ENCODE measurements around the gene KRTAP12-1. TPM values are rescaled to one million over a fixed set of nuclear protein-coding genes. Genes with fewer than 3 reads are reported as not detected.

KRTAP12-1 gene, protein sequence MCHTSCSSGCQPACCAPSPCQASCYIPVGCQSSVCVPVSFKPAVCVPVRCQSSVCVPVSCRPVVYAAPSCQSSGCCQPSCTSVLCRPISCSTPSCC
- total RNA-seq, result not detected in 2 replicates

DNA sequence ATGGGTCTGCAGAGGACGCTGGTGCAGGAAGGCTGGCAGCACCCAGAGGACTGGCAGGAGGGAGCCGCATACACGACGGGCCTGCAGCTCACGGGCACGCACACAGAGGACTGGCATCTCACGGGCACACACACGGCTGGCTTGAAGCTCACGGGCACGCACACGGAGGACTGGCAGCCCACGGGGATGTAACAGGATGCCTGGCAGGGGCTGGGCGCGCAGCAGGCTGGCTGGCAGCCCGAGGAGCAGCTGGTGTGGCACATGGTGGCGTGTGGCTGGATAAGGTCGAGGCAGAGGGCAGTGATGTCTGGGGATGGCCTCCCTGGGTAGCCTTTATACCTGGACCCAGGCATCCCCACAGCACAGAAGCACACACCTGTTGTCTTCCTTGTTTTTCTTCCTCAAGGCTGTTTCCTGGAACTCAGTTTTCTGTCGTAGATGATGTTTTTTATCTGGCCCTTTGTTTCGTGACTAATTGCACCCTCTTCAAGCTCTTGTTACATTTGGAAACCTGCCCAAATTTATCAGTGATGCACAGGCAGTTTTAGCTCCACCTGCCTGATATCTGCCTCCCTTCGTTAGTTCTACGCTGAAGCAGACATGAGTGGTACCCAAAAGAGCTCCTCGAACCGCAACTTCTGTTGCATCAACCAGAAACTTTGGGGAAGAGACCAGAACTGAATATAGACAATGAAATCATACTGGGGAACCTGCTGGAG is at the start of gene KRTAP12-1:
KRTAP12-1 (minus strand) TSS at position 303 of the 719 bp plus-strand sequence; CDS start at position 263, 40 bp downstream.

DNA sequence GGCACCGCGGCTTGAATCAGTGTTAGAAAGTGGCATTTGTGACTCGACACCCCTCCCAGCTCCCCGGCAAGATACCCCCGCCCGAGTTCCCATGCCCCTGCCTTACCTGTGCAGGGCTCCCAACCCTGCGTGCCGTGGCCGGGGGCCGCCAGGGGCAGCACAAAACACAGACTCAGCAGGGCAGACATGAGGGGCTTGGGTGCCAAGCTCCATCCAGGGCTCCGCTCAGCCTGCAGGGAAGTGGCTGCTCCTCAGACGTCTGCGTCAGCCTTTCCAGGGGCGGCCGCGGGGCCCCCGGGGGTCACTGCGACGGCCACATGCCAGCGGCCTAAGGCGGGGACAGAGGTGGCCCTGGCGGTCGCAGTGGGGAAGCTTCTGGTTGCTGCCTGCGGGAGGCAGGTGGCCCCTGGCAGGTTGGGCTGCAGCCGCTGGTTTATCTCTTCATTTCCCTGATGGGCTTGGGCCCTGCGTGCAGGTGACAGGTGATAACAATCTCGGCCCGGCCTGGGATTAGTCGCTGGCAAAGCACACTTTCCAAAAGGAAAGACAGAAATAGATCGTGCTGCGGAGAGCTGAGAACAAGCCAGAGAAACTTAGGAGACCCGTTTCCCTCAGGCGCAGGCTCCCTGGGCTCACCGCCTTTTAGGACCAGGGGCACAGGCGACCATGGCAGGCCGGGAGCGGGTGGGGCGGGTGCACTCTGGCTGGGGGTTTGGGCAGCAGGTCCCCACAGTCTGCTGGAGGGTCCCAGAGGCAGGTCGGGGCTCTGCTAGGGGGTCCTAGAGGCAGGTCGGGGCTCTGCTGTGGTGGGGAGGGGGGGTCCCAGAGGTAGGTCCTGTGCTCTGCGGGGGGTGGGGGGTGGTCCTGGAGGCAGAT is 29.6 kb upstream of the KRTAP12-1 start, which contains the start of gene TSPEAR:
TSPEAR (minus strand) TSS at position 246 of the 876 bp plus-strand sequence; CDS start at position 188, 58 bp downstream.

DNA sequence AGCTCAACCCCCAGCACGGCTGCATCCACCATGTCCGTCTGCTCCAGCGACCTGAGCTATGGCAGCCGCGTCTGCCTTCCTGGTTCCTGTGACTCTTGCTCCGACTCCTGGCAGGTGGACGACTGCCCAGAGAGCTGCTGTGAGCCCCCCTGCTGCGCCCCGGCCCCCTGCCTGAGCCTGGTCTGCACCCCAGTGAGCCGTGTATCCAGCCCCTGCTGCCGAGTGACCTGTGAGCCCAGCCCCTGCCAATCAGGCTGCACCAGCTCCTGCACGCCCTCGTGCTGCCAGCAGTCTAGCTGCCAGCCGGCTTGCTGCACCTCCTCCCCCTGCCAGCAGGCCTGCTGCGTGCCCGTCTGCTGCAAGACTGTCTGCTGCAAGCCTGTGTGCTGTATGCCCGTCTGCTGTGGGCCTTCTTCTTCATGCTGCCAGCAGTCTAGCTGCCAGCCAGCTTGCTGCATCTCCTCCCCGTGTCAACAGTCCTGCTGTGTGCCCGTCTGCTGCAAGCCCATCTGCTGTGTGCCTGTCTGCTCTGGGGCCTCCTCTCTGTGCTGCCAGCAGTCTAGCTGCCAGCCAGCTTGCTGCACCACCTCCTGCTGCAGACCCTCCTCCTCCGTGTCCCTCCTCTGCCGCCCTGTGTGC is 15.3 kb upstream of the KRTAP12-1 start, which contains the start of gene KRTAP10-12:
KRTAP10-12 (plus strand) TSS at position 1 of the 639 bp plus-strand sequence; CDS start at position 31, 30 bp downstream.

DNA sequence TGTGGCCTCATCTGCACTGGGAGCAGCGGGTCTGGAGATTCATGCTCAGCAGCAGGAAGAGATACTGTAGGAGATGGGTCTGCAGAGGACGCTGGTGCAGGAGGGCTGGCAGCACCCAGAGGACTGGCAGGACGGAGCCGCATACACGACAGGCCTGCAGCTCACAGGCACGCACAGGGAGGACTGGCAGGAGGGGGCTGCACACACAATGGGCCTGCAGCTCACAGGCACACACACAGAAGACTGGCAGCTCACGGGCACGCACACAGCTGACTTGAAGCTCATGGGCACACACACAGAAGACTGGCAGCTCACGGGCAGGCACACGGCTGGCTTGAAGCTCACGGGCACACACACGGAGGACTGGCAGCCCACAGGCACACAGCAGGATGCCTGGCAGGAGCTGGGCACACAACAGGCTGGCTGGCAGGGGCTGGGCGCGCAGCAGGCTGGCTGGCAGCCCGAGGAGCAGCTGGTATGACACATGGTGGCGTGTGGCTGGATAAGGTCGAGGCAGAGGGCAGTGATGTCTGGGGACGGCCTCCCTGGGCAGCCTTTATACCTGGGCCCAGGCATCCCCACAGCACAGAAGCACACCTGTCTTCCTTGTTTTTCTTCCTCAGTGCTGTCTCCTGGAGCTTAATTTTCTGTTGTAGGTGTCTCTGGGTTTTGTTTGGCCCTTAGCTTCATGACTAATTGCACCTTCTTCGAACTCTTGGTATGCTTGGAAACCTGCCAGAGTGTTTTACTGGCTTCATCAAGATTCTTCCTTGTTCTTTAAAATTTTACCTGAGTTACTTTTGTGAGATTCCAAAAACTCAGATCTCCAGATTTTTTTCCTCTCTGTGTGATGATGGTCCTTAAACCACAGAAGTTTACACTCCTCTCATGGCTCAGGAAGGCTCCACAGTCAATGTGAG is 15.3 kb downstream of the KRTAP12-1 start, which contains the start of gene KRTAP12-2:
KRTAP12-2 (minus strand) TSS at position 527 of the 920 bp plus-strand sequence; CDS start at position 486, 41 bp downstream.

DNA sequence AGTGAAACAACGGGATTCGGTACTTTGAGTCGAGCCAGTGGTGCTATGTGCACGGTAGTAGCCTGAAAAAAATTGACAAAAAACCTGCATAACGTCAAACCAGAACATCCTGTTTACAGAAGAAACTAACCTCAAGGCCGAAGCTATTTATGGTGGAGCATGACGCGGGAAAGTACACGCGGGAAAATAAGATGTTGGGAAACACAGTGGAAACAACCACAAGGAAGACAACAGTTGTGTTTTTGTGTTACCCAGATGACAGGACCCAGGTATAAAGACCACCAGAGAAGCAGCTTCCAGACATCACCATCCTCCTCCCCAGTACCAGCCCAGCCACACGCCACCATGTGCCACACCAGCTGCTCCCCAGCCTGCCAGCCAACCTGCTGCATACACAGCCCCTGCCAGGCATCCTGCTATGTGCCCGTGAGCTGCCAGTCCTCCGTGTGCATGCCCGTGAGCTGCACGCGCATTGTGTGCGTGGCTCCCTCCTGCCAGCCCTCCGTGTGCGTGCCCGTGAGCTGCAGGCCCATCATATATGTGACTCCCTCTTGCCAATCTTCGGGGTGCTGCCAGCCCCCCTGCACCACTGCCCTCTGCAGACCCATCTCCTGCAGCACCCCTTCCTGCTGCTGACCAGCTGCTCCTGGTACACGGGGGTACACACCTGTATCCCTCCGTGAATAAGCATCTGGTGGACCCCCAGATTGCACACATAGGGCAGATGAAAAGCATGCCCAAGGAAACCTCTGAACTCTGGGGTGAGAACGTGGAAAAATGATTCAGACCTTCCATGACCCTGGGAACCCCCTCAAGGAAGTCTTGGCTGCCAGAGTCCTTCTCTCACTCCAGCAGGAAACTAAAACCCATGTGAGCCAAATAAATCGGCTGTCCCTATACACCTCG is 24.1 kb downstream of the KRTAP12-1 start, which contains the start of gene KRTAP12-3:
KRTAP12-3 (plus strand) TSS at position 298 of the 906 bp plus-strand sequence; CDS start at position 346, 48 bp downstream.

DNA sequence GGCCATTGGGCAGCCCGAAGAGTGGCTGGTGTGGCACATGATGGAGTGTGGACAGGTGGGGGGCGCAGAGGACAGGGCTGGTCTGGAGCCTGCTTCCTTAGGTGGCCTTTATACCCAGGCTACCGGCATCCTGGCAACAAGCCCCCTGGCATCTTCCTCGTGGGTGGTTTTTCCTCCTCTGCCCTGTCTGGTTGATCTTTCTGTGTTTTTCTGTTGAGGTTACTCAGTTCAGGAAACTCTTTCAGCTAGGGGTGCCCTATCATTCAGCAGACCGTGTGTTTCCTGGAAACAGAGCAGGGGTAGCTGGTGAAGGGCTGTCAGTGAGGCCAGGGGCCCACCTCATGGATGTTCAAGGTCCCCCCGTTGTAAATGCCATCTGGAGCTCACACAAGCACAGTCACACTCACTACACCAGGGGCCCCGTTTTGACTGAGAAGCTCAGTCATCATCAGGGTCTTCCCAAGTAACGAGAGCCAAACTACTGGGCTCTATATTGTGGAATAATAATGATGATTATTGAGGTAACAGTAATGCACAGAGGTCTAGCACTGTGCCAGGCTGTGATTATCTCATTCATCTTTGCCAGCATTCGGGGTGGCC is 27.3 kb downstream of the KRTAP12-1 start, which contains the start of gene KRTAP12-4:
KRTAP12-4 (minus strand) TSS at position 84 of the 600 bp plus-strand sequence; CDS start at position 39, 45 bp downstream.

DNA sequence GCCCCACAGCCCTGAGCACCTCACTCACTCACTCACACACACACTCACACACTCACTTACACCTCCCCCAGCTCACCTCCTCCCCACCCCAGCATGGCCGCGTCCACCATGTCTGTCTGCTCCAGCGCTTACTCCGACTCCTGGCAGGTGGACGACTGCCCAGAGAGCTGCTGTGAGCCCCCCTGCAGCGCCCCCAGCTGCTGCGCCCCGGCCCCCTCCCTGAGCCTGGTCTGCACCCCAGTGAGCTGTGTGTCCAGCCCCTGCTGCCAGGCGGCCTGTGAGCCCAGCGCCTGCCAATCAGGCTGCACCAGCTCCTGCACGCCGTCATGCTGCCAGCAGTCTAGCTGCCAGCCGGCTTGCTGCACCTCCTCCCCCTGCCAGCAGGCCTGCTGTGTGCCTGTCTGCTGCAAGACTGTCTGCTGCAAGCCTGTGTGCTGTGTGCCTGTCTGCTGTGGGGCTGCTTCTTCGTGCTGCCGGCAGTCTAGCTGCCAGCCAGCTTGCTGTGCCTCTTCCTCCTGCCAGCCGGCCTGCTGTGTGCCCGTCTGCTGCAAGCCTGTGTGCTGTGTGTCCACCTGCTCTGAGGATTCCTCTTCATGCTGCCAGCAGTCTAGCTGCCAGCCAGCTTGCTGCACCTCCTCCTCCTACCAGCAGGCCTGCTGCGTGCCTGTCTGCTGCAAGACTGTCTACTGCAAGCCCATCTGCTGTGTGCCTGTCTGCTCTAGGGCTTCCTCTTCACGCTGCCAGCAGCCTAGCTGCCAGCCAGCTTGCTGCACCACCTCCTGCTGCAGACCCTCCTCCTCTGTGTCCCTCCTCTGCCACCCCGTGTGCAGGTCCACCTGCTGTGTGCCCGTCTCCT is 35.4 kb downstream of the KRTAP12-1 start, which contains the start of gene KRTAP10-11:
KRTAP10-11 (plus strand) TSS at position 49 of the 856 bp plus-strand sequence; CDS start at position 94, 45 bp downstream.

DNA sequence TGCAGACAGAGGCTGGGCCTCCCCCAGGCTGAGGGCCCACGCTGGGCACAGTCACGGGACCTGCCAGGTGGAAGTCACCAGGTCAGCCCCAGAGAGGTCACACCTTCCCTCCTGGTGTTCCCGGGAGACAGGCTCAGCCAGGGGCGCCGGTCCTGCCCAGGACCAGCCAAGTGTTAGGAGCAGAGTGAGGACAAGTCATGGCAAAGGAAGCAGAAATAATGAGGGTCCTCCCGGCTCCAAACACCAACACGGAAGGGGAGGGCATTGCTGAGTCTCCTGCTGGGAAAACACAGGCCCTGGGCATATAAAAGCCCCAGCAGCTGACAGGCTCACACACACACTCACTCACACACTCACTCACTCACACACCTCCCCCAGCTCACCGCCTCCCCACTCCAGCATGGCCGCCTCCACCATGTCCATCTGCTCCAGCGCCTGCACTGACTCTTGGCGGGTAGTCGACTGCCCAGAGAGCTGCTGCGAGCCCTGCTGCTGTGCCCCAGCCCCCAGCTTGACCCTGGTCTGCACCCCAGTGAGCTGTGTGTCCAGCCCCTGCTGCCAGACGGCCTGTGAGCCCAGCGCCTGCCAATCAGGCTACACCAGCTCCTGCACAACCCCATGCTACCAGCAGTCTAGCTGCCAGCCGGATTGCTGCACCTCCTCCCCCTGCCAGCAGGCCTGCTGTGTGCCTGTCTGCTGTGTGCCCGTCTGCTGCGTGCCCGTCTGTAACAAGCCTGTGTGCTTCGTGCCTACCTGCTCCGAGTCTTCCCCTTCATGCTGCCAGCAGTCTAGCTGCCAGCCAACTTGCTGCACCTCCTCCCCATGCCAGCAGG is 44.7 kb downstream of the KRTAP12-1 start, which contains the start of gene KRTAP10-10:
KRTAP10-10 (plus strand) TSS at position 339 of the 833 bp plus-strand sequence; CDS start at position 401, 62 bp downstream.

Other genes starting within 250 kb of the KRTAP12-1 start
- under 0.01 TPM in 2 replicates for gene LRRC3, start 226.7 kb downstream of the KRTAP12-1 start, total RNA-seq
- not detected in 2 replicates for gene KRTAP10-1, start 142.0 kb downstream of the KRTAP12-1 start, total RNA-seq
- not detected in 2 replicates for gene KRTAP10-2, start 130.7 kb downstream of the KRTAP12-1 start, total RNA-seq
- not detected in 2 replicates for gene KRTAP10-3, start 123.4 kb downstream of the KRTAP12-1 start, total RNA-seq
- gene KRTAP10-4, start 108.4 kb downstream of the KRTAP12-1 start, total RNA-seq, result not detected in 2 replicates
- gene KRTAP10-5, start 101.6 kb downstream of the KRTAP12-1 start, total RNA-seq, result not detected in 2 replicates
- gene KRTAP10-6, start 89.7 kb downstream of the KRTAP12-1 start, total RNA-seq, result not detected in 2 replicates
- not detected in 2 replicates for gene KRTAP10-7, start 81.6 kb downstream of the KRTAP12-1 start, total RNA-seq
- not detected in 2 replicates for gene KRTAP10-8, start 70.1 kb downstream of the KRTAP12-1 start, total RNA-seq
- not detected in 2 replicates for gene KRTAP10-9, start 55.1 kb downstream of the KRTAP12-1 start, total RNA-seq
- gene KRTAP10-10, start 44.8 kb downstream of the KRTAP12-1 start, total RNA-seq, result not detected in 2 replicates
- gene KRTAP10-11, start 35.7 kb downstream of the KRTAP12-1 start, total RNA-seq, result not detected in 2 replicates
- not detected in 2 replicates for gene KRTAP12-4, start 27.5 kb downstream of the KRTAP12-1 start, total RNA-seq
- not detected in 2 replicates for gene KRTAP12-3, start 24.2 kb downstream of the KRTAP12-1 start, total RNA-seq
- gene KRTAP12-2, start 15.2 kb downstream of the KRTAP12-1 start, total RNA-seq, result not detected in 2 replicates
- gene KRTAP10-12, start 15.0 kb upstream of the KRTAP12-1 start, total RNA-seq, result not detected in 2 replicates
- not detected in 2 replicates for gene TSPEAR, start 29.4 kb upstream of the KRTAP12-1 start, total RNA-seq
- 41.8 and 55.8 TPM in 2 replicates for gene UBE2G2, start 119.7 kb upstream of the KRTAP12-1 start, total RNA-seq
- gene SUMO3, start 135.9 kb upstream of the KRTAP12-1 start, total RNA-seq, result 71.7 and 77.9 TPM in 2 replicates
- gene PTTG1IP, start 191.5 kb upstream of the KRTAP12-1 start, total RNA-seq, result 146 and 185 TPM in 2 replicates
- gene ITGB2, start 238.7 kb upstream of the KRTAP12-1 start, total RNA-seq, result not detected in 2 replicates

All from bronchial smooth muscle cell (primary cell).